Common myeloid progenitor, CD34-positive (primary cell): ENCODE measurements around the gene GPANK1.

ENCODE experiments used
- CTCF ChIA-PET: fragments of 350-600 bp; sonication (Branson Sonifier 250); formaldehyde crosslinking; loops from one replicate; lab custom pipeline; 2021; ENCODE audit warnings: antibody characterized with exemption; lab: Charles Lee
- POLR2A ChIA-PET: fragments of 350-600 bp; sonication (Branson Sonifier 250); formaldehyde crosslinking; loops from one replicate; lab custom pipeline; 2021; ENCODE audit warnings: antibody characterized with exemption; lab: Charles Lee
- DNase-seq, 3 donors: peaks; one replicate each; pipeline versions ENCODE4 v3.0.0 to v3.0.0-alpha.2; 2013
- H3K27ac ChIP-seq, 2 experiments: 1 replicate in 1 of 2; 2 replicates in 1 of 2; pipeline ENCODE4 v1.7.0; 2013; ENCODE audit warnings: inconsistent platforms in 2 of 2, low read length in 2 of 2, mild to moderate bottlenecking in 2 of 2, low read depth in 1 of 2, moderate library complexity in 1 of 2; ENCODE audit not compliant: severe bottlenecking in 2 of 2, insufficient read depth in 1 of 2, poor library complexity in 1 of 2
- H3K27me3 ChIP-seq, 5 experiments: replicated peaks in 2 of 5; 1 replicate in 3 of 5; 2 replicates in 2 of 5; pipeline versions ENCODE4 v1.6.1 to v1.7.0; 2013; ENCODE audit warnings: low read length in 4 of 5, mild to moderate bottlenecking in 2 of 5, moderate library complexity in 2 of 5, inconsistent platforms in 1 of 5; ENCODE audit not compliant: insufficient read depth in 5 of 5, control insufficient read depth in 4 of 5
- H3K36me3 ChIP-seq, 4 experiments: 1 replicate in 2 of 4; 2 replicates in 2 of 4; pipeline versions ENCODE4 v1.6.1 to v1.7.0; 2013; ENCODE audit warnings: low read length in 3 of 4, control low read depth in 1 of 4, mild to moderate bottlenecking in 1 of 4; ENCODE audit not compliant: control insufficient read depth in 4 of 4, insufficient read depth in 4 of 4
- H3K4me1 ChIP-seq, 4 experiments: 1 replicate in 3 of 4; 2 replicates in 1 of 4; pipeline versions ENCODE4 v1.6.1 to v1.7.1; 2013; ENCODE audit warnings: low read length in 3 of 4, mild to moderate bottlenecking in 3 of 4, control low read depth in 1 of 4, inconsistent platforms in 1 of 4, moderate library complexity in 1 of 4; ENCODE audit not compliant: control insufficient read depth in 4 of 4, insufficient read depth in 4 of 4; ENCODE audit errors: control extremely low read depth in 1 of 4
- H3K4me3 ChIP-seq, 7 experiments: 1 replicate in 4 of 7; 2 replicates in 3 of 7; pipeline versions ENCODE4 v1.5.1 to v1.7.0; 2013; ENCODE audit warnings: mild to moderate bottlenecking in 7 of 7, low read length in 6 of 7, moderate library complexity in 6 of 7, inconsistent platforms in 2 of 7, low read depth in 2 of 7, control low read depth in 1 of 7; ENCODE audit not compliant: insufficient read depth in 4 of 7, control insufficient read depth in 1 of 7; ENCODE audit errors: extremely low read depth in 1 of 7
- H3K9me3 ChIP-seq, 5 experiments: 1 replicate in 4 of 5; 2 replicates in 1 of 5; pipeline versions ENCODE4 v1.6.1 to v1.7.1; 2013; ENCODE audit warnings: low read length in 4 of 5, mild to moderate bottlenecking in 2 of 5, inconsistent platforms in 1 of 5, low read depth in 1 of 5, moderate library complexity in 1 of 5; ENCODE audit not compliant: control insufficient read depth in 4 of 5, insufficient read depth in 2 of 5; ENCODE audit errors: control extremely low read depth in 1 of 5
- WGBS: methylation state at CpG from one replicate; pipeline ENCODE4 v1.1.5; 2013; ENCODE audit not compliant: insufficient coverage; 5-methylcytosine and 5-hydroxymethylcytosine counted together

GPANK1 gene

DNA sequence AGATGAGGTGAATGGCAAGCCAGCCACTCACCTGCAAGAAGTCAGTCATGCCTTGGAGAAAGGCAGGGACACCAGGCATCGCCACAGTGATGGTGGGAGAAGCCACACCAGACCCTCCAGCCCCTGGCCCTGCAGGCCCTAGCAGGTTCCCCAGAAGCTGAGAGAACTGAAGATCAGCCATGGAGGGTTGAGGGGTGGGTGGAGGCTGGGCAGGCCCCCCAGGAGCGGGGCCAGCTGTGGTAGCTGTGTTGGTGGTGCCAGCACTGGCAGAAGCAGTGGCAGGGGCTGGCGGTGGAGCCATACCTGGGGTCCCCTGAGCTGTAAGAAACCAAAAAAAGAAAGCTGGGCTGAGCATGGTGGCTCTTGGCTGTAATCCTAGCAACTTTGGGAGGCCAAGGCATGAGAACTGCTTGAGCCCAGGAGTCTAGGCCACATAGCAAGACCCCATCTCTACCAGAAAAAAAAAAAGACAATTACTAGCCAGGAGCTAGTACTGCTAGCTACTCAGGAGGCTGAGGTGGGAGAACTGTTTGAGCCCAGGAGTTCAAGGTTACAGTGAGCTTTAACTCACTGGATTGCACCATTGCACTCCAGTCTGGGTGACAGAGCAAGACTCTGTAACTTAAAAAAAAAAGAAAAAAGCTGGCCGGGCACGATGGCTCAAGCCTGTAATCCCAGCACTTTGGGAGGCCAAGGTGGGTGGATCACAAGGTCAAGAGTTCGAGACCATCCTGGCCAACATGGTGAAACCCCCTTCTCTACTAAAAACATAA is 21.8 kb downstream of the GPANK1 start:
- ChIA-PET CTCF (interaction anchor here (1.0 to 1.8 kb wide), 3 partner anchors 8 to 249 kb away, joined by 3 to 11 read pairs (median 3); no protein-coding TSS in a partner anchor), POLR2A (no interaction called here)
- no peaks in the 10 kb centered on the region for H3K9me3 ChIP-seq
- H3K27me3 ChIP-seq: no peaks in the 10 kb centered on the region
- H3K27ac ChIP-seq: no peak overlapping the region
- H3K4me1 ChIP-seq: peaks cover 0 to 11% (median 3%) of the 10 kb centered on the region in 4 experiments
- no peak overlapping the region for H3K4me3 ChIP-seq
- peaks cover 19 to 89% (median 74%) of the 10 kb centered on the region in 4 experiments for H3K36me3 ChIP-seq
- 97% methylated on average over 6 of the region's 6 CpGs for WGBS
- no peak for DNase-seq

- H3K9me3 ChIP-seq: no peaks in the 10 kb centered on the region
- ChIA-PET POLR2A (interaction anchor here (1.2 kb wide), 1 partner anchor 10 kb away, joined by 5 read pairs; no protein-coding TSS in a partner anchor), CTCF (interaction anchor here (1.7 to 2.8 kb wide), 2 partner anchors 9 to 20 kb away, joined by 4 to 10 read pairs; no protein-coding TSS in a partner anchor)
- 87% methylated on average over 3 of the region's 4 CpGs for WGBS
- no peaks in the 10 kb centered on the region for H3K27me3 ChIP-seq
- no peak for DNase-seq
- H3K36me3 ChIP-seq: peaks cover 20 to 91% (median 77%) of the 10 kb centered on the region in 4 experiments
- no peak overlapping the region for H3K27ac ChIP-seq
- peaks cover 0 to 11% (median 3%) of the 10 kb centered on the region in 4 experiments for H3K4me1 ChIP-seq
- no peak overlapping the region for H3K4me3 ChIP-seq
Measured at GRCh38 chr6:31641370-31641769, 23.4 kb downstream of the GPANK1 start.

- H3K27me3 ChIP-seq: no peaks in the 10 kb centered on the region
- no peak overlapping the region for H3K4me3 ChIP-seq
- peaks cover 20 to 91% (median 81%) of the 10 kb centered on the region in 4 experiments for H3K36me3 ChIP-seq
- ChIA-PET POLR2A (interaction anchor here (1.2 kb wide), 1 partner anchor 11 kb away, joined by 5 read pairs; no protein-coding TSS in a partner anchor), CTCF (interaction anchor here (0.9 to 2.8 kb wide), 5 partner anchors 10 to 90 kb away, joined by 3 to 10 read pairs (median 4); partner anchors contain the start of gene BAG6)
- no peaks in the 10 kb centered on the region for H3K9me3 ChIP-seq
- WGBS: 93% methylated on average over 6 of the region's 6 CpGs
- DNase-seq: no peak
- H3K4me1 ChIP-seq: peaks cover 0 to 11% (median 3%) of the 10 kb centered on the region in 4 experiments
- H3K27ac ChIP-seq: no peak overlapping the region
Measured at GRCh38 chr6:31640612-31641011, 24.2 kb downstream of the GPANK1 start.

DNA sequence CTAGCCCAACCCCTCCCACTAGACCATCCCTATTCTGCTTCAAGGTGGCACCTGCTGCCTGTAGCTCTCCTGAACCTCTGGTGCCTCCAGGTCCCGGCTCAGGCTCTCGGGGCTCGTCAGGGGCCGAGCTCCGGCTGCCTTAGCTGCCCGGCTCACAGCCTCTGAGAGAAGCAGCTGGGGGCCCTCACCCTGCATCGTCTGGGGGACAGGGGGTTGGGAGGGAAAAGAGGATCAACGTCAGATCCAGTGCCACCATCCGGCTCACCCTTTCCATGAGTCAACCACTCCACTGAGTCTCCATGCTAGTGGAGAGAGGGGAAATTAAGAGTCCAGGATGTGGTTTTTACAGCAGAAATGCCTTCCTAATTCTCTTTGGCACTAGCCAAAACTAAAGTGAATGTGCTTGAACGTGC is 25.3 kb downstream of the GPANK1 start:
- 31% methylated on average over 2 of the region's 10 CpGs for WGBS
- H3K4me1 ChIP-seq: peaks cover 0 to 11% (median 3%) of the 10 kb centered on the region in 4 experiments
- peak in 2 of 3 donors; percentile 46 to 52 for DNase-seq
- H3K9me3 ChIP-seq: no peaks in the 10 kb centered on the region
- ChIA-PET CTCF (interaction anchor here (0.7 to 2.8 kb wide), 7 partner anchors 11 to 89 kb away, joined by 3 to 10 read pairs (median 5); no protein-coding TSS in a partner anchor), POLR2A (interaction anchor here (1.0 to 1.7 kb wide), 2 partner anchors 12 to 188 kb away, joined by 3 to 7 read pairs; partner anchors contain the start of gene HSPA1B)
- peak overlapping the region in 1 of 2 experiments; percentile 19 for H3K27ac ChIP-seq
- no peak overlapping the region for H3K4me3 ChIP-seq
- no peaks in the 10 kb centered on the region for H3K27me3 ChIP-seq
- peaks cover 18 to 91% (median 81%) of the 10 kb centered on the region in 4 experiments for H3K36me3 ChIP-seq

DNA sequence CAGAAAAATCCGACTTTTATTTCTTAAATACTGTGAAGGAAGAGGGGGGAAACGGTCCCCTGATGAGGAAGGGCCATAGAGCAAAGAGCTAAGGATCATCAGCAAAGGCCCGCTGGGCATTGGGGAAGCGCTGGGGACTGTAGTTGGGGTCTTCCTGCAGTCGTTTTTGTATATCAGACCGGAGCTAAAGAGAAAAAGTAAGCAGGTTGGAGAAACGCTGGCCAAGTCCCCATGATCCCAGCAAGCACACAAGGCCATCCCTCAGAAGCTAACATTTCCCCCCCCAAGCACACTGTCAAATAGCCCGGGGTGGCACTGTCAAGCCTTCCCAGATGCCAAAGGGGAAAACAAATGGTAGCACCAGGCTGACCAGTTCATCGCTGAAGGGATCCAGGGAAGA is 25.8 kb downstream of the GPANK1 start:
- Histone ChIP-seq H3K4me3 (no peak overlapping the region), H3K9me3 (no peaks in the 10 kb centered on the region), H3K36me3 (peaks cover 19 to 91% (median 82%) of the 10 kb centered on the region in 4 experiments), H3K4me1 (peaks cover 0 to 11% (median 3%) of the 10 kb centered on the region in 4 experiments), H3K27ac (peak overlapping the region in 1 of 2 experiments; percentile 19), H3K27me3 (no peaks in the 10 kb centered on the region)
- ChIA-PET CTCF (interaction anchor here (0.7 to 2.8 kb wide), 7 partner anchors 11 to 88 kb away, joined by 3 to 10 read pairs (median 5); no protein-coding TSS in a partner anchor), POLR2A (interaction anchor here (0.5 to 1.7 kb wide), 4 partner anchors 13 to 908 kb away, joined by 3 to 7 read pairs (median 4); partner anchors contain the start of genes GPANK1 and HSPA1B)
- no peak for DNase-seq
- WGBS: 94% methylated on average over 3 of the region's 9 CpGs

DNA sequence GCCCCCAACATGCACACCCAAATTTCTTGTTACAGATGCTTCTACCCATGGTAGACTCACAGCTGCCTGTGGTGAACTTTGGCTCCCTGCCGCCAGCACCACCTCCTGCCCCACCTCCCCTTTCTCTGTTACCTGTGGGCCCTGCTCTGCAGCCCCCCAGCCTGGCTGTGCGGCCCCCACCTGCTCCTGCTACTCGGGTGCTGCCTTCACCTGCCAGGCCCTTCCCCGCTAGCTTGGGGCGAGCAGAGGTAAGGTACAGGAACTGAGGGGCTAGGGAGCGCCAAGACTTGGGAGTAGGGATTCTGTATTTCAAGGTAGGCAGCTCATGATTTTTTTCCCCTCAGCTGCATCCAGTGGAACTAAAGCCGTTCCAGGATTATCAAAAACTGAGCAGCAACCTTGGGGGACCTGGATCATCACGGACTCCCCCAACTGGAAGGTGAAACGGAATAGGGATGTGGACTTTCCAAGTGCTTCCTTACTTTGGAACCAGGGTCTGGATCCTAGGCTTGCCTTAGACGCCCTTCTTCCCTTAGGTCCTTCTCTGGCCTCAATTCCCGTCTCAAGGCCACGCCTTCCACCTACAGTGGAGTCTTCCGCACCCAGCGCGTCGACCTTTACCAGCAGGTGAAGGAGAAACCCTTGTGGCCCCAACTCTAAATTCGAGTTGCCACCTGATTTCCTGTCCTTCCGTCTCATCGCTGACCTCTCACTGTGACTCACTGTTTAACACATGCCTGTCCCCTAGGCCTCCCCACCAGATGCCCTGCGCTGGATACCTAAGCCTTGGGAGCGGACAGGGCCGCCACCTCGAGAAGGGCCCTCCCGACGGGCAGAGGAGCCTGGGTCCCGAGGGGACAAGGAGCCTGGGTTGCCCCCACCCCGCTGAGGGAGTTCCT is 27.9 kb downstream of the GPANK1 start:
- WGBS: 95% methylated on average over 22 of the region's 27 CpGs
- ChIA-PET POLR2A (no interaction called here), CTCF (interaction anchor here (1.5 to 2.5 kb wide), 4 partner anchors 9 to 15 kb away, joined by 3 to 15 read pairs (median 3); no protein-coding TSS in a partner anchor)
- Histone ChIP-seq H3K36me3 (peaks cover 19 to 94% (median 86%) of the 10 kb centered on the region in 4 experiments), H3K4me3 (no peak overlapping the region), H3K9me3 (no peaks in the 10 kb centered on the region), H3K27me3 (no peaks in the 10 kb centered on the region), H3K4me1 (peaks cover 0 to 11% (median 3%) of the 10 kb centered on the region in 4 experiments), H3K27ac (no peak overlapping the region)
- no peak for DNase-seq
